ENCODE measurements around the gene ATF2.

The ATF2 gene

DNA sequence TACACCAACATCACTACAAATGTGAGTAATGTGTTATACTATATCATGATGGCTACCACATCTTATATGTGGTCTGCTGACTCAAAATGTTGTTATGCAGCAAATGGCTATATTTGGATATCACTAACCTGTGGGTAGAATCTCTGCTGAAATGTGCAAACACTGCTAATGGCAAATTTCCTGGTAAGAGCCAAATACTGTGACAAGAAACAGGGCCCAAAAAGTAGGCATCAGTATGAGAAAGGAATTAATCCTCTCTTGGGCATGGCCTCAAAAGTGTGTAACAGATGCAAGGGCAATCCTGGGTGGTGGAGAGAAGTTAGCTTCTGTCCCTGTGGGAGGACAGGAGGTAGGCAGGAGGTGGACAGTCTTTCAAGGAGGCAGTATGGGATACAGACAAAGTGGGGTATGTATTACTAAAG is 13.3 kb downstream of the ATF2 start:
- Histone ChIP-seq H3K36me3 (replicated peaks; ENCODE audit: low read depth, low read length) (peaks cover 13% of the 10 kb centered on the region), H3K4me1 (ENCODE audit: low read length) (peaks cover 15% of the 10 kb centered on the region), H3K4me3 (ENCODE audit: low read length) (no peak overlapping the region), H3K9me3 (ENCODE audit: insufficient read depth, low read length) (no peaks in the 10 kb centered on the region), H3K9ac (ENCODE audit: low read length) (no peak overlapping the region), H4K20me1 (ENCODE audit: insufficient read depth, low read length) (peaks cover 73% of the 10 kb centered on the region), H3K4me2 (ENCODE audit: low read length) (no peak overlapping the region), H3K79me2 (ENCODE audit: low read length) (peaks cover 88% of the 10 kb centered on the region), H3K27ac (ENCODE audit: low read length) (no peak overlapping the region), H3K27me3 (ENCODE audit: low read depth, low read length) (no peaks in the 10 kb centered on the region), H2AFZ (ENCODE audit: low read depth, low read length) (no peak overlapping the region)
- TF ChIP-seq, protein P1, sequence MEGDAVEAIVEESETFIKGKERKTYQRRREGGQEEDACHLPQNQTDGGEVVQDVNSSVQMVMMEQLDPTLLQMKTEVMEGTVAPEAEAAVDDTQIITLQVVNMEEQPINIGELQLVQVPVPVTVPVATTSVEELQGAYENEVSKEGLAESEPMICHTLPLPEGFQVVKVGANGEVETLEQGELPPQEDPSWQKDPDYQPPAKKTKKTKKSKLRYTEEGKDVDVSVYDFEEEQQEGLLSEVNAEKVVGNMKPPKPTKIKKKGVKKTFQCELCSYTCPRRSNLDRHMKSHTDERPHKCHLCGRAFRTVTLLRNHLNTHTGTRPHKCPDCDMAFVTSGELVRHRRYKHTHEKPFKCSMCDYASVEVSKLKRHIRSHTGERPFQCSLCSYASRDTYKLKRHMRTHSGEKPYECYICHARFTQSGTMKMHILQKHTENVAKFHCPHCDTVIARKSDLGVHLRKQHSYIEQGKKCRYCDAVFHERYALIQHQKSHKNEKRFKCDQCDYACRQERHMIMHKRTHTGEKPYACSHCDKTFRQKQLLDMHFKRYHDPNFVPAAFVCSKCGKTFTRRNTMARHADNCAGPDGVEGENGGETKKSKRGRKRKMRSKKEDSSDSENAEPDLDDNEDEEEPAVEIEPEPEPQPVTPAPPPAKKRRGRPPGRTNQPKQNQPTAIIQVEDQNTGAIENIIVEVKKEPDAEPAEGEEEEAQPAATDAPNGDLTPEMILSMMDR (IDR thresholded peaks at IDR 0.05; ENCODE audit: low read depth, low read length) = no peak
- no peak for TF ChIP-seq EZH2phosphoT487 (IDR thresholded peaks at IDR 0.05; ENCODE audit: low read depth)

DNA sequence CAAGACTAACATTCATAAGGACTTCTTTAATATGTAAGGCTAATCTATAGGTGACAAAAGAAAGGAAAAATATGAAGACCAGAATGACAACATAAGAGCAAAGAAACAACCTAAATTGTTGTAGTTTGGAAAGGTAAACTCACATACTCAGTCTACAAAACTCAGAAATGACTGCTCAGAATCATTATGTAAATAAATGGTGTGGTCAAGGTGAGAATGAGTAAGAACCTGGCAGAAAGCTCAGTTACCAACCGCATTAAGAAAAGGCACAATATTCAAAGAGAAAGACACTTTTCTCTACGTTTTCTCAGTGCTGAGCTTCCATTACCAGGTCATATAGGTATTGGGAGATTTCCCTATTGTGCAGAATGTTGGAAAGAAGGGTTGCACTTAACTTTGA is 15.8 kb downstream of the ATF2 start:
- Histone ChIP-seq H4K20me1 (ENCODE audit: insufficient read depth, low read length) (peaks cover 77% of the 10 kb centered on the region), H2AFZ (ENCODE audit: low read depth, low read length) (no peak overlapping the region), H3K27ac (ENCODE audit: low read length) (no peak overlapping the region)

DNA sequence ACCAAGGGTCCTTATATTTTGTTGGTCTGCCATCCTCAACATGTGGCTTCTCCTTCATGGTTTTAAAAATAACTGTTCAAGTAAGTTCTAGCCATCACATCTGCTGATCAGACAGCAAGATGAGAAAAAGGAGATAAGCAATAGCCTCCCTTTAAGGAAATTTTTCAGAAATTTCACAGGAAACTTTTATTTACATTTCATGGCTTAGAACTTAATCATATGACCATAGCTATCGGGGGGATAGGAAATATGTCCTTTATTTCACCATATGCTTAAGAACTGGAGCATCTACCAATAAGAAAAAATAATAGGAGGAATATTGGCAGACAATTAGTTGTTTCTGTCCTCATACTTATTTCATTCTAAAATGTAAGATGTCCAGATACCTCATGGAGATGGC is 16.2 kb downstream of the ATF2 start:
- Histone ChIP-seq H3K9ac (ENCODE audit: low read length) (no peak overlapping the region), H3K27ac (ENCODE audit: low read length) (no peak overlapping the region)
- TF ChIP-seq EZH2phosphoT487 (IDR thresholded peaks at IDR 0.05; ENCODE audit: low read depth) = no peak
- TF ChIP-seq, protein P1 (IDR thresholded peaks at IDR 0.05; ENCODE audit: low read depth, low read length) = no peak

More for the DNA sequence above, 15.8 kb downstream of the ATF2 start:
- Histone ChIP-seq H3K27me3 (ENCODE audit: low read depth, low read length) (no peaks in the 10 kb centered on the region), H3K4me2 (ENCODE audit: low read length) (no peak overlapping the region), H3K9ac (ENCODE audit: low read length) (no peak overlapping the region), H3K36me3 (replicated peaks; ENCODE audit: low read depth, low read length) (peaks cover 16% of the 10 kb centered on the region), H3K79me2 (ENCODE audit: low read length) (peaks cover 84% of the 10 kb centered on the region), H3K9me3 (ENCODE audit: insufficient read depth, low read length) (no peaks in the 10 kb centered on the region), H3K4me1 (ENCODE audit: low read length) (peaks cover 15% of the 10 kb centered on the region), H3K4me3 (ENCODE audit: low read length) (no peak overlapping the region)
- TF ChIP-seq, protein P1 (IDR thresholded peaks at IDR 0.05; ENCODE audit: low read depth, low read length) = no peak
- no peak for TF ChIP-seq EZH2phosphoT487 (IDR thresholded peaks at IDR 0.05; ENCODE audit: low read depth)

DNA sequence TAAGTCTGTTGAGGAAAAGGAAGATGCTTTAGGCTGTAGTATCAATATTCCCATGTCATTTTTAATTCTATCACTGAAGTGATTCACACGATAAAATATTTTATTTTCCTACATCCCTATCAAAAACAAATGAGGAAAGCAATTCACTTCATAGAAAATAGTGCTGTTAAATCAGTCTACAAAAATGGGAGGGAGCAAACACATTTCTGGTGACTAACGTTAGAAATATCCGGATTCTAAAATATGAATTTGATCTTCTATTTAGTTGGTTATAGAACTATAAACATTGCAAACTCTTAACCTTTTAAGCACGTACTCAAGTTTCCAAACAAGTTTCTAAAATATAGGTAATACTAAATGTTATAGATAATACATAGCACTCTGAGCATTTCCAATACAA is 20.8 kb downstream of the ATF2 start:
- peaks cover 14% of the 10 kb centered on the region for H3K36me3 ChIP-seq (replicated peaks; ENCODE audit: low read depth, low read length)
- no peak overlapping the region for H3K4me2 ChIP-seq (ENCODE audit: low read length)
- H3K9ac ChIP-seq (ENCODE audit: low read length) = no peak overlapping the region
- H3K27me3 ChIP-seq (ENCODE audit: low read depth, low read length) = no peaks in the 10 kb centered on the region
- no peak overlapping the region for H3K27ac ChIP-seq (ENCODE audit: low read length)
- peaks cover 67% of the 10 kb centered on the region for H3K79me2 ChIP-seq (ENCODE audit: low read length)
- TF ChIP-seq, protein P1 (IDR thresholded peaks at IDR 0.05; ENCODE audit: low read depth, low read length) = no peak
- TF ChIP-seq EZH2phosphoT487 (IDR thresholded peaks at IDR 0.05; ENCODE audit: low read depth) = no peak
- H3K9me3 ChIP-seq (ENCODE audit: insufficient read depth, low read length) = no peaks in the 10 kb centered on the region
- no peak overlapping the region for H2AFZ ChIP-seq (ENCODE audit: low read depth, low read length)
- H3K4me3 ChIP-seq (ENCODE audit: low read length) = no peak overlapping the region
- peaks cover 71% of the 10 kb centered on the region for H4K20me1 ChIP-seq (ENCODE audit: insufficient read depth, low read length)
- peaks cover 5% of the 10 kb centered on the region for H3K4me1 ChIP-seq (ENCODE audit: low read length)

More for the DNA sequence above, 16.2 kb downstream of the ATF2 start:
- Histone ChIP-seq H3K4me1 (ENCODE audit: low read length) (peaks cover 15% of the 10 kb centered on the region), H3K27me3 (ENCODE audit: low read depth, low read length) (no peaks in the 10 kb centered on the region), H2AFZ (ENCODE audit: low read depth, low read length) (no peak overlapping the region), H3K9me3 (ENCODE audit: insufficient read depth, low read length) (no peaks in the 10 kb centered on the region), H3K4me3 (ENCODE audit: low read length) (no peak overlapping the region), H3K36me3 (replicated peaks; ENCODE audit: low read depth, low read length) (peaks cover 12% of the 10 kb centered on the region), H3K4me2 (ENCODE audit: low read length) (no peak overlapping the region), H4K20me1 (ENCODE audit: insufficient read depth, low read length) (peaks cover 77% of the 10 kb centered on the region), H3K79me2 (ENCODE audit: low read length) (peaks cover 84% of the 10 kb centered on the region)

Data from OCI-LY3 (cell line).